ENCODE results near the gene CHRM1. TPM values are rescaled to one million over a fixed set of nuclear protein-coding genes. Genes with fewer than 3 reads are reported as not detected.

CHRM1 gene
- total and polyA plus RNA-seq, 2 of the 13 experiments (the other 11 are each of a cell fraction or from before 2014, with no cell fraction given), result not detected

DNA sequence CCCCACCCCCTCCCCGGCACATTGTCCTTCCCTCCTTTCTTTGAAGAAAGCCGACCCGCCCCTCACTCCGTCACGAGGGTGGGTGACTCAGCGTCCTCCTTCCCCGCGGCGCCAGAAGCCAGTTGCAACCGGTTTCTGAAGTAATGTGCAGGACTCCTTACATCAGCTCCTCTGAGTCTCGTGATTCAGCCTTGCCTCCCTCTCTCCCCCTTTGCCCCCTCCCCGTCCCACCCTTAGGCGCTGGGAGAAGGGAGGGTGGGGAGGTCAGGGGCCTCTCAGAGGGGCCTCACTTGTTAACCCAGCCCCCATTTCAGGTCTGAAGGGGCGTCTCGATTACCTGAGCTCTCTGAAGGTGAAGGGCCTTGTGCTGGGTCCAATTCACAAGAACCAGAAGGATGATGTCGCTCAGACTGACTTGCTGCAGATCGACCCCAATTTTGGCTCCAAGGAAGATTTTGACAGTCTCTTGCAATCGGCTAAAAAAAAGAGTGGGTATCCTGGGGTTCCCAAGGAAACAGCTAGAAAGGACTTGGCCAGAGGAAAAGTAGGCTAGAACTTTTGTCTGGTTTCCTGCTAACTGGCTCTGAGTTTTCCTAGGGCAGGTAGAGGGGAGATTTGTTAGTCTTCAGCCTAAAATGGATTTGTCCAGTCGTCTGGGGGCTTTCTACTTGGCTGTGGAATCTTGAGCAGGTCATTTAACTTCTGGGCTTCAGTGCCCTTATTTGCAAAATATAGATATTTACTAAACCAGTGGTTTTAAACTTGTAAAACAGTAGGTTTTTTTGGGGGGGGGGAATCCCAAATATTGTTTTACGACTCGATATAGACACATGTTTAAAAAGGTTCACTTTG, 39.4 kb downstream of the CHRM1 start:
- peak; percentile 33 for ATAC-seq
- no peak overlapping the region for H2AFZ ChIP-seq (ENCODE audit: low read length)
- ChIA-PET CTCF (ENCODE audit: low intra/inter-chr PET ratio, low total read pairs) (no interaction called here), POLR2A (interaction anchor here (0.6 to 5.8 kb wide), 23 partner anchors 8 to 885 kb away, joined by 3 to 90 read pairs (median 6); partner anchors contain the start of genes AHNAK, HNRNPUL2, LBHD1 and MTA2)
- H3K4me3 ChIP-seq (replicated peaks in 1 of 3; ENCODE audit: insufficient read depth in 1 of 3, low read depth in 2 of 3, low read length in 3 of 3), result peak overlapping the region; percentile 92 to 99 (median 94)
- no peaks in the 10 kb centered on the region; a peak in 1 of 5 replicates for H3K27me3 ChIP-seq (ENCODE audit: control insufficient read depth in 1 of 2, insufficient read depth in 2 of 2, low read length in 2 of 2)
- H3K79me2 ChIP-seq (ENCODE audit: insufficient read depth, low read length), result peaks cover 61% of the 10 kb centered on the region
- peak overlapping the region; percentile 93 for H3K27ac ChIP-seq (ENCODE audit: extremely low read length, insufficient read depth, low read length)
- BruUV-seq (replicated peaks), result no TSS peak
- intact Hi-C loops (cut with micrococcal nuclease; ENCODE audit: unreplicated experiment), result loop anchor here (1.0 to 2.0 kb wide), 2 partner anchors 26 to 95 kb away; partner anchors contain the start of gene TMEM179B
- H3K4me1 ChIP-seq (ENCODE audit: insufficient read depth, low read length), result peaks cover 63% of the 10 kb centered on the region
- no peaks in the 10 kb centered on the region for H3K9me3 ChIP-seq (ENCODE audit: low read length)
- in situ Hi-C loops (cut with HindIII; ENCODE audit: extremely low pct_ligation_motif_present, low pct_unique_long_range_greater_than_20kb), result no loop called here
- peak; percentile 30 for FAIRE-seq
- H3K36me3 ChIP-seq (replicated peaks in 1 of 2; ENCODE audit: control insufficient read depth in 1 of 2, insufficient read depth in 2 of 2, low read length in 2 of 2), result peaks cover 27 to 67% of the 10 kb centered on the region in 2 experiments
- 5% methylated on average over 21 of the region's 21 CpGs for WGBS (ENCODE audit: low lambda C conversion rate)
- H3K9ac ChIP-seq (ENCODE audit: insufficient read depth, low read depth, low read length), result peak overlapping the region; percentile 92
- peak; percentile 88 for DNase-seq (ENCODE audit: low spot score)
- peaks cover 19% of the 10 kb centered on the region; the same call in 1 of the 2 replicates for H4K20me1 ChIP-seq (ENCODE audit: insufficient read depth, low read length)
- peak overlapping the region; percentile 81 for H3K4me2 ChIP-seq (ENCODE audit: low read depth, low read length)
- TF ChIP-seq, protein P1, sequence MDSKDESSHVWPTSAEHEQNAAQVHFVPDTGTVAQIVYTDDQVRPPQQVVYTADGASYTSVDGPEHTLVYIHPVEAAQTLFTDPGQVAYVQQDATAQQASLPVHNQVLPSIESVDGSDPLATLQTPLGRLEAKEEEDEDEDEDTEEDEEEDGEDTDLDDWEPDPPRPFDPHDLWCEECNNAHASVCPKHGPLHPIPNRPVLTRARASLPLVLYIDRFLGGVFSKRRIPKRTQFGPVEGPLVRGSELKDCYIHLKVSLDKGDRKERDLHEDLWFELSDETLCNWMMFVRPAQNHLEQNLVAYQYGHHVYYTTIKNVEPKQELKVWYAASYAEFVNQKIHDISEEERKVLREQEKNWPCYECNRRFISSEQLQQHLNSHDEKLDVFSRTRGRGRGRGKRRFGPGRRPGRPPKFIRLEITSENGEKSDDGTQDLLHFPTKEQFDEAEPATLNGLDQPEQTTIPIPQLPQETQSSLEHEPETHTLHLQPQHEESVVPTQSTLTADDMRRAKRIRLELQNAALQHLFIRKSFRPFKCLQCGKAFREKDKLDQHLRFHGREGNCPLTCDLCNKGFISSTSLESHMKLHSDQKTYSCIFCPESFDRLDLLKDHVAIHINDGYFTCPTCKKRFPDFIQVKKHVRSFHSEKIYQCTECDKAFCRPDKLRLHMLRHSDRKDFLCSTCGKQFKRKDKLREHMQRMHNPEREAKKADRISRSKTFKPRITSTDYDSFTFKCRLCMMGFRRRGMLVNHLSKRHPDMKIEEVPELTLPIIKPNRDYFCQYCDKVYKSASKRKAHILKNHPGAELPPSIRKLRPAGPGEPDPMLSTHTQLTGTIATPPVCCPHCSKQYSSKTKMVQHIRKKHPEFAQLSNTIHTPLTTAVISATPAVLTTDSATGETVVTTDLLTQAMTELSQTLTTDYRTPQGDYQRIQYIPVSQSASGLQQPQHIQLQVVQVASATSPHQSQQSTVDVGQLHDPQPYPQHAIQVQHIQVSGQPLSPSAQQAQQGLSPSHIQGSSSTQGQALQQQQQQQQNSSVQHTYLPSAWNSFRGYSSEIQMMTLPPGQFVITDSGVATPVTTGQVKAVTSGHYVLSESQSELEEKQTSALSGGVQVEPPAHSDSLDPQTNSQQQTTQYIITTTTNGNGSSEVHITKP (CRISPR knock-in tag; IDR thresholded peaks at IDR 0.05; ENCODE audit: low read depth), result peak; percentile 46; the same call in 1 of the 2 replicates
- peak; percentile 39; the same call in 1 of the 2 replicates for TF ChIP-seq NFE2 (CRISPR knock-in tag; IDR thresholded peaks at IDR 0.05)
- TF ChIP-seq POLR2G (IDR thresholded peaks at IDR 0.05; ENCODE audit: low read depth, low read length), result peak; percentile 64
- no peak for TF ChIP-seq ZNF562 (CRISPR knock-in tag; IDR thresholded peaks at IDR 0.05; ENCODE audit: borderline replicate concordance)
- TF ChIP-seq GATAD1 (CRISPR knock-in tag; IDR thresholded peaks at IDR 0.05), result no peak
- 0 out of 2 replicates have a peak, but pooled peaks have one; percentile 3 for TF ChIP-seq ZNF446 (CRISPR knock-in tag; IDR thresholded peaks at IDR 0.05)
- peak; percentile 93 for TF ChIP-seq CEBPG (CRISPR knock-in tag; IDR thresholded peaks at IDR 0.05)
- TF ChIP-seq, protein P2, sequence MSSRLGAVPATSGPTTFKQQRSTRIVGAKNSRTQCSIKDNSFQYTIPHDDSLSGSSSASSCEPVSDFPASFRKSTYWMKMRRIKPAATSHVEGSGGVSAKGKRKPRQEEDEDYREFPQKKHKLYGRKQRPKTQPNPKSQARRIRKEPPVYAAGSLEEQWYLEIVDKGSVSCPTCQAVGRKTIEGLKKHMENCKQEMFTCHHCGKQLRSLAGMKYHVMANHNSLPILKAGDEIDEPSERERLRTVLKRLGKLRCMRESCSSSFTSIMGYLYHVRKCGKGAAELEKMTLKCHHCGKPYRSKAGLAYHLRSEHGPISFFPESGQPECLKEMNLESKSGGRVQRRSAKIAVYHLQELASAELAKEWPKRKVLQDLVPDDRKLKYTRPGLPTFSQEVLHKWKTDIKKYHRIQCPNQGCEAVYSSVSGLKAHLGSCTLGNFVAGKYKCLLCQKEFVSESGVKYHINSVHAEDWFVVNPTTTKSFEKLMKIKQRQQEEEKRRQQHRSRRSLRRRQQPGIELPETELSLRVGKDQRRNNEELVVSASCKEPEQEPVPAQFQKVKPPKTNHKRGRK (CRISPR knock-in tag; IDR thresholded peaks at IDR 0.05), result no peak
- TF ChIP-seq THAP11 (CRISPR knock-in tag; IDR thresholded peaks at IDR 0.05), result peak; percentile 62; the same call in 1 of the 2 replicates
- TF ChIP-seq NR2F6 (IDR thresholded peaks at IDR 0.05), result 0 out of 2 replicates have a peak, but pooled peaks have one; percentile 10
- no peak for TF ChIP-seq NR2F6 (CRISPR knock-in tag; IDR thresholded peaks at IDR 0.05)
- TF ChIP-seq, protein P3, sequence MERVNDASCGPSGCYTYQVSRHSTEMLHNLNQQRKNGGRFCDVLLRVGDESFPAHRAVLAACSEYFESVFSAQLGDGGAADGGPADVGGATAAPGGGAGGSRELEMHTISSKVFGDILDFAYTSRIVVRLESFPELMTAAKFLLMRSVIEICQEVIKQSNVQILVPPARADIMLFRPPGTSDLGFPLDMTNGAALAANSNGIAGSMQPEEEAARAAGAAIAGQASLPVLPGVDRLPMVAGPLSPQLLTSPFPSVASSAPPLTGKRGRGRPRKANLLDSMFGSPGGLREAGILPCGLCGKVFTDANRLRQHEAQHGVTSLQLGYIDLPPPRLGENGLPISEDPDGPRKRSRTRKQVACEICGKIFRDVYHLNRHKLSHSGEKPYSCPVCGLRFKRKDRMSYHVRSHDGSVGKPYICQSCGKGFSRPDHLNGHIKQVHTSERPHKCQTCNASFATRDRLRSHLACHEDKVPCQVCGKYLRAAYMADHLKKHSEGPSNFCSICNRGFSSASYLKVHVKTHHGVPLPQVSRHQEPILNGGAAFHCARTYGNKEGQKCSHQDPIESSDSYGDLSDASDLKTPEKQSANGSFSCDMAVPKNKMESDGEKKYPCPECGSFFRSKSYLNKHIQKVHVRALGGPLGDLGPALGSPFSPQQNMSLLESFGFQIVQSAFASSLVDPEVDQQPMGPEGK (CRISPR knock-in tag; IDR thresholded peaks at IDR 0.05), result peak; percentile 75; the same call in 1 of the 2 replicates
- peak; percentile 81 for TF ChIP-seq BHLHE40 (IDR thresholded peaks at IDR 0.05; ENCODE audit: low read length)

Data from HepG2 (cell line).